Glomerular visceral epithelial cell (primary cell): ENCODE results near the gene CUX1.

Experiments
- DNase-seq: peaks from one replicate; pipeline ENCODE4 v3.0.0-alpha.2; 2016; ENCODE audit errors: extremely low spot score

The CUX1 gene

DNA sequence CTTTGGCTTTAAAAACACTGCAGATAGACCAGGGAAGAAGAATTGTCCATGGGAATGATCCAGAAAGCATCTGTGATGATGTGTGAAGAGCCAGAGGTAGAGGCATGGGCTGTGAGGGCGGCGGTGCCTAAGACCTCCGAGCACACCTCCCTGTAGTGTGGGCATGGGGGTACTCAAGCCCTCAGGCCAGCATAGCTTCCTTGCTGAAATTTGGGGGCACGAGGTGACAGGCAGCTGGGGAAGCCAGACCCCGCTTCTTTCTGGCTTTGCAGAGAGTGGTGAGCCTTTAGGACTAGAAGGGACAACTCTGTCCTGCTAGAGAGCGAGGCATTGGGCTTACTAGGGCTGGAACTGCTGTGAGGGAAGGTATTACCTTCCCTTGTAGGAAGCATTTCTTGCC is 281.6 kb downstream of the CUX1 start:
- no peak for DNase-seq

DNA sequence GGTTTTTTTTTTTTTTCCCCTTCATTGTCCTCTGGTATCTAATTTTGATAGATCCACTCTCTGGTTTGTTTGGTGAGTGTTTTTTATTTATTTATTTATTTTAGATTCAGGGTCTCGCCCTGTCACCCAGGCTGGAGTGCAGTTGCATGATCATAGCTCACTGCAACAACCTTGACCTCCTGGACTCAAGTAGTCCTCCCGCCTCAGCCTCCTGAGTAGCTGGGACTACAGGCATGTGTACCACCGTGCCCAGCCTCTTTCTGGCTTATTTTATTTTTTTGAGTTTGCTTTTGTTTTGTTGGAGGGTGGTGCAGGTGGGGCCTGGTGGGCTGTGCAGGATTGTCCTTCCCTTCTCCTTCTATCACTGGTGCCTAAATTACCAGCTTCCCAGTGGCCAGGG is 282.0 kb downstream of the CUX1 start:
- no peak for DNase-seq

- DNase-seq: no peak
Observed at GRCh38 chr7:102101111-102101551, 283.7 kb downstream of the CUX1 start.

- no peak for DNase-seq
Observed at GRCh38 chr7:102101926-102102325, 284.5 kb downstream of the CUX1 start.

DNA sequence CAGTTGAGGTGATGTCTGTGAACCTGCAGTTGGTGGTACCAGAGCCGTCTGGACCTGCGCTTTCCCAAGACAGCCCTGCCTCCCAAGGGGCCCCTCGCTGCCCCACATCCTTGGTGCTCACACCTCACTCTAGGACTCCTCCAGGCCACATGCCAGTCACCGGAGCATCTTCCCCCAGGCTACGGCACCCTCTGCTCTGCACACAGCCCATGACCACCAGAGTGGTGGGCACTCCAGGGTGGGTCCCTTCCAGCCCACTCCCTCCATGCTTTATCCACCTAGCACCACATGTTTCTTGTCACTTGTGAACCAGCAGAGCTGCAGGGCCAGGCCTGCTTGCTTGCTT is 285.6 kb downstream of the CUX1 start:
- no peak for DNase-seq

DNA sequence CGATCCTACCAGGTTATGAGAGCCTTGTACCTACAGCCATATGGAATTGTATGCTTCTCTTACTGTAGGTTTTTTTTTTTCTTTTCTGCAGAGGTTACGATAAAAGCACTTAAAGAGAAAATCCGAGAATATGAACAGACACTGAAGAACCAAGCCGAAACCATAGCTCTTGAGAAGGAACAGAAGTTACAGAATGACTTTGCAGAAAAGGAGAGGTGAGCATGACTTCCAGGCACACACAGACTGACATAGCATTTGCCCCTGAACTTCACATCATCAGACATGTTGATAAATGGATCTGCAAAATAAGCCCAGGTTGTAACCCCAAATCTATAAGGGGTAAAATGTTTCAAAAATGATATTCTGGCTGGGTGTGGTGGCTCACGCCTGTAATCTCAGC is 286.8 kb downstream of the CUX1 start:
- DNase-seq: no peak

GRCh38 chr7:102106625-102107024 is 289.2 kb downstream of the CUX1 start:
- no peak for DNase-seq

- DNase-seq: no peak
Observed at GRCh38 chr7:102107474-102108104, 290.2 kb downstream of the CUX1 start.

DNA sequence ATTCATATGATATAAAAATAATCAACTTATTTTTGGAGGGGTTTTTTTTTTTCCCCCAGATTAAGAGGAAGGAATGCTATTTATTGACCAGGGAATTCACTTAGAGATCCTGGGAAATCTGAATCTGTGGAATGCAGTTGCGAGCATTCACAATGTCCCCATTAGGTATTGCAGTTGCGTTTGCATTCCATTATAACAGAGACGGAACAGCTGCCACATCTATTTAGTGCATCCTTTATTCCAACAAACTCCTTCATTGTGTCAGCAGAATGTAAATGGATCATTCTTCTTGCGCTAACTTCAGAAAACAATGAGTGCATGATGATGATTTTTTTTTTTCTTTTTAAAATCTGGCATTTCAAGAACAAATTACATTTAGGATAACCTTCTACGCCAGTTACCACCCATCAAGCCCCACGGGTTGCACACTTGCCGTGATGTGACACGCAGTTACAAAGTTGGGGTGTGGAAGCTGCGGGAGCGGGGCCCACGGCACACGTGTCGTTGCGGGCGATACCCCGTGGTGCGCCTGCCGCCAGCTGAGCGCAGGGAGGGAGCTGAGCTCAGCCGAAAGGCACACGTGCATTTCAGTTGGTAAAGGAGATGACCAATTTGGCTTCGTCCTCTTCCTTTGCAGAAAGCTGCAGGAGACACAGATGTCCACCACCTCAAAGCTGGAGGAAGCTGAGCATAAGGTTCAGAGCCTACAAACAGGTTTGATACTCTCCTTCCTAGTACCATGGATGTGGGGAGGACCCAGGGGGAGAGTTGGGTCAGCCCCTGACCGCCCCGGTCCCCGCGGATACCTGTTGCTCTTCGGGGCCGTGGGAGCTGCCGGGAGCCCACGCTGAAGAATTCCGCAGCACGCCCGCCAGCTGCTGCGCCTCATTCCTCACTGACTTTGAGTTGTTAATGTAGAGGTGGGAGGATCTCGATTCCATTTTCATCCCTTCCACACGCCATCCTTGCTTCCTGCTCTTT is 293.9 kb downstream of the CUX1 start:
- DNase-seq: no peak

DNA sequence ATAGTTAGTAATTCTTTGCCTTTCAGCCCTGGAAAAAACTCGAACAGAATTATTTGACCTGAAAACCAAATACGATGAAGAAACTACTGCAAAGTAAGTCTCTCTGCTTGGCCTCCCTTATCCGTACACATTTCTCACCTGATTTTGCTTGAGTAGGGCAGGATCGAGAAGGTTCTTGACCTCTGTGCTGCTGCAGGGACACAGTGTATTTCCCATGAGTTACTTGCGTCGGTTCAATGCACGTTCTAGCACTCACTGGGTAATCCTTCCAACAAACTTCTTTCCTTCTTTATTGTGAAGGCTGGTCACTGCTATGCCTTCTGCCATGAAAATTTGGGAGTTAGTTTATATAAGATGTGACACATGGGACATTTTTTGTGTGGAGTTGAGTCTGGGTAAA is 297.8 kb downstream of the CUX1 start:
- no peak for DNase-seq

DNA sequence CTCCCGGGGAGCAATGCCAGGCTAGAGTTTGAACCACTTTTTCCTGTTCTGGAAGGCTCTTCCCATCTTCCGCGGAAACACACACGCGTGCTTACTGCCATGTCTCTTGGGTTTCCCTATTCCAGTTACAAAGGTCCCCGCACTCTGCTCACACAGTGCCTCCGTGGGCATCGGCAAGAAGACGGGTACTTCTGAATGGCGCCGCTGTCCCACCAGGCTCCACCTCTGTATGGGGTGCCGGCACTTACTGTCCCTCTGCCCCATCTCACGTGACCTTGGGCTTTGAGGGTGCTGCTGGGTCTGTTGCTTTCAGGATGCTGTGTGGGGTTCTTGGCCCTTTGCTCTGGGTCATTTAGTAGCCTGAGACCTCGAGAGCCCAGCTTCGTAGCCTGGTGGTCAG is 298.5 kb downstream of the CUX1 start:
- no peak for DNase-seq

DNA sequence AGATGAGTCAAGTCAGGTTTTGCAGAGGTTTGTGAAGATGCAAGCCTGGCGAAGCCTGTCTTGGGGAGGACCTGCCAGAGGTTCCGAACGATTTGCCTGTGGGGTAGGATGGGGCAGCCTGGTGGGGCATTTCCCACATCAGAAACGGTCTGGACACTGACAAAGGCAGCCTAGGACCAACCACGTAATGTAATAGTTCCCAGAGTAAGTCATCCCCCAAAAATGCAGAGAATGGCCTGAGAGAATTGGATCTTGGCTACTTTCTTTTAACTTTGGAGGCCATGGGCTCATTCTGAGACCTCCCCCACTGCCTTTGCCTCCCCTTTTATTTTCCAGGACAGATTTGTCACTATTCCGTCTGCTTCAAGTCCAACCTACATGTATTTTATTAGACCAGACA is 300.3 kb downstream of the CUX1 start:
- DNase-seq: peak; percentile 32

DNA sequence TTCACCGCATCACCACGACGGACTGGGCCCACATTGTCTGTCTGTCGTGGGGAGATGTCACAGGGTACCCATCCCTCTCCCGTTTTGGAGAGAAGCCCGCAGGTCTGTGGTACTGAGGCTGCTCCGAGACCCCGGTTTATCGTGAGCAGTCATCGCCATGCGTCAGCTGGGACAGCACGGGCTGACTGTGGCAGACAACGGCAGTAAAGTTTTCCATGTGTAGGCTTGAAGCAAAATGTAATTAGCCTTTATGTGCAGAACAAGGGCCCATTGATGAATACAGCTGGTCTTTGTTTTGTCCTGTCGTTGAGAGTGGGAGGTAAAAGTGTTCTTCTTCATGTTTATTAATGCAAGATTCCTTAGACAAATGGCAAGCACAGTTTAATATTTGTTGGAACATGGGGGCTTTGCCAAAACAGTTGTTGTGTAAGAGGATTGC is 301.8 kb downstream of the CUX1 start:
- no peak for DNase-seq

DNA sequence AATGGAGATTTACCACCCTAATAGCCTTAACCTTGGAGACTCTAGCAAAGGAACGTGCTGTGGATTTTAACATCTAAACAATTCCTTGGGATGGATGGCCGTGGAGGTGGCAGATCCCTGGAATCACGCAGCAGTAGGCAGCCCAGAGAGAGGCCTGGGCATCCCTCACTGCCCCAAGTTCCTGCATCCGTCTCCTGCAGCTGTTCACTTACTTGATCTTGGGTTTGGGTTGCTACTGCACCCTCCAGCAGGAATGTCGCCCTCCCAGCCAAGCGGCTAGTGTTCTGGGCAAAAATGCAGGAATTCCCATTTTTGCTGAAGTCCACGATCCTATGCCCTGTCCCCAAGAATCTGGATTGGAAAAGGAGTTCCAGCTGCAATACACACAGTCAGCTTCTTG is 302.5 kb downstream of the CUX1 start:
- DNase-seq: no peak

- no peak for DNase-seq
Observed at GRCh38 chr7:102120666-102121195, 303.3 kb downstream of the CUX1 start.

DNA sequence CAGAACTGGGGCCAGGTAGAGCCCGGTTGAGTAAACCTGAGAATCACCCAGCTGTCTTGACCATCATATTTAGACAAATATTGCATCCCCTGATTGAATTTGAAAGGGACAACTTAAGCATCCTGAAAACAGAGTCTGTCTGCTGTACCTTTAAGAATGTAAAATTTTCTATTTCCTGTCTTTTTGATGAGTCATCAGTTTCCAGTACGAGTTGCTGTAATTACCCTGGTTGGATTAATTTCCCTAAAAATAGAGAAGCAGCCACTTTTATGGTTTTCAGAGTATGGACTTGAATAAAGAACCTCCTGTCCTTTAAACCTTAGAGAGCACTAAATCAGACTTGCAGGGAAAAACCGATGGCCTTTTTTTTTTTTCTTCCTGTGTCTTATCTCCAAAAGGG is 304.6 kb downstream of the CUX1 start:
- peak; percentile 12 for DNase-seq

DNA sequence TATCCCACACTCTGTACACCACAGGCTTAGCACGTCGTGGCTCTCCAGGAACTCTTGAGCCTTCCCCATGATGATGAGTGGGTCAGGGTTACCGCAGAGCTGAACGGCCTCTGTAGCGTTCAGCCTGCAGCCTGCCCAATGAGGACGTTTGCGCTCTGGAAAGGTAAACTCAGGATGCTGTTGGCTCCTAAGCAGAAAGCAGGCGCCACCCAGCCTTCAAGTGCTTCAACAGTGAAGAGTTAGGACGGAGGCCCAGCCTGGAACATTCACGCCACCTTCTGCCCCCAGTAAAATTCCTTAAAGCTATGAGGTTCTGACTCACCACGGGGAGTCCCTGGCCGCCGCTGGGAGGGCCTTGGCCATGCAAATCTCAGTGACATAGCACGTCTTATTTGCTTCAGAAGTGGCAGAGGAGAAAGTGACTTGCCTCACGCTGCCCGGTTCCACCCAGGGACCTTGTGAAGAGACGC is 307.7 kb downstream of the CUX1 start:
- DNase-seq: peak; percentile 84

GRCh38 chr7:102128303-102128702 is 310.9 kb downstream of the CUX1 start:
- no peak for DNase-seq

GRCh38 chr7:102129636-102130370 is 312.4 kb downstream of the CUX1 start:
- DNase-seq: peak; percentile 32

DNA sequence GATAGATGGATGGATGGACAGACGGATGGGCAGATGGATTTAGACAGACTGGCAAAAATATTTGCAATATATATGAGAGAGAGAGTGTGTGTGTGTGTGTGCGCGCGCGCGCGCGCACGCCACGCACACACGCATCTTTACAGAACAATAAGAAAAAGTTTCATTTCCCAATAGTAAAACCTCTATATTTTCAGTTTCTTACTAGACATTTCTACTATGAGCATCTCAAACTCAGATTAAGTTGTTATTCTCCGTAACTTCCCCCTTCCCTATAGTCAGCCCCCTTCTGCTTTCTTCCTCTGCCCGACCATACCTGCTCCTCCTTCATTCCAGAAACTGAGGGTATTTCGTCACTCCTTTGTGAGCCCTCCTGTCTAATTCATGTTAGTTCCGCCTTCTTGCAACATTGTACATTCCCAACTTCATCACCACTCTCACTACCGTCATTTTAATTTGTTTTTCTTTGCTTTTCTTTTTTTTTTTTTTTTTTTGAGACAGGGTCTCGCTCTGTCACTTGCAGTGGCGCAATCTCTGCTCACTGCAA is 314.9 kb downstream of the CUX1 start:
- no peak for DNase-seq

GRCh38 chr7:102138676-102139075 is 321.2 kb downstream of the CUX1 start:
- DNase-seq: no peak

GRCh38 chr7:102140952-102141370 is 323.5 kb downstream of the CUX1 start:
- DNase-seq: no peak
